HEK293T (cell line): ENCODE data around the gene SZT2.

Experiments used
- CTCF ChIA-PET: fragments of 350-600 bp; formaldehyde crosslinking; extraction: SDS; loops from one replicate; lab custom pipeline; 2021; ENCODE audit warnings: antibody characterized with exemption, inconsistent platforms; lab: Yijun Ruan, JAX
- POLR2A ChIA-PET: fragments of 350-600 bp; formaldehyde crosslinking; extraction: SDS; loops from one replicate; lab custom pipeline; 2020; ENCODE audit warnings: antibody characterized with exemption, inconsistent platforms; lab: Yijun Ruan, JAX
- DNase-seq: peaks from one replicate; pipeline ENCODE4 v3.0.0; 2012; ENCODE audit warnings: mixed read lengths; ENCODE audit errors: extremely low spot score
- ARNT ChIP-seq: fragments of 450-650 bp; IDR thresholded peaks from 2 replicates; pipeline ENCODE4 v1.6.1; 2017; ENCODE audit warnings: mild to moderate bottlenecking
- BHLHE40 ChIP-seq: fragments of 450-650 bp; IDR thresholded peaks from 2 replicates; pipeline ENCODE4 v1.6.1; 2016; ENCODE audit warnings: mild to moderate bottlenecking, moderate library complexity, borderline replicate concordance
- CTBP1 ChIP-seq: fragments of 450-650 bp; IDR thresholded peaks from 2 replicates; pipeline ENCODE4 v1.6.1; 2016; ENCODE audit warnings: borderline replicate concordance
- ELF4 ChIP-seq: fragments of 450-650 bp; IDR thresholded peaks from 2 replicates; pipeline ENCODE4 v1.6.1; 2017; ENCODE audit warnings: antibody characterized with exemption
- FOXA1 ChIP-seq: fragments of 450-650 bp; IDR thresholded peaks from 2 replicates; pipeline ENCODE4 v1.6.1; 2016; ENCODE audit warnings: mild to moderate bottlenecking
- FOXK2 ChIP-seq: fragments of 450-650 bp; IDR thresholded peaks from 2 replicates; pipeline ENCODE4 v1.6.1; 2016; ENCODE audit warnings: mild to moderate bottlenecking
- FOXM1 ChIP-seq: fragments of 450-650 bp; IDR thresholded peaks from 2 replicates; pipeline ENCODE4 v1.6.1; 2017; ENCODE audit warnings: mild to moderate bottlenecking, borderline replicate concordance
- HDGF ChIP-seq: fragments of 450-650 bp; IDR thresholded peaks from 2 replicates; pipeline ENCODE4 v1.6.1; 2017; ENCODE audit warnings: antibody characterized with exemption, borderline replicate concordance
- L3MBTL2 ChIP-seq: fragments of 450-650 bp; conservative IDR thresholded peaks from 2 replicates; pipeline ENCODE4 v1.6.1; 2016; ENCODE audit warnings: mild to moderate bottlenecking
- LEF1 ChIP-seq: fragments of 450-650 bp; IDR thresholded peaks from 2 replicates; pipeline ENCODE4 v1.6.1; 2017; ENCODE audit warnings: mild to moderate bottlenecking, borderline replicate concordance
- NFRKB ChIP-seq: fragments of 450-650 bp; IDR thresholded peaks from 2 replicates; pipeline ENCODE4 v1.6.1; 2016; ENCODE audit warnings: mild to moderate bottlenecking, moderate library complexity
- SP1 ChIP-seq: fragments of 450-650 bp; IDR thresholded peaks from 2 replicates; pipeline ENCODE4 v1.6.1; 2017
- SUZ12 ChIP-seq: fragments of 450-650 bp; IDR thresholded peaks from 2 replicates; pipeline ENCODE4 v1.6.1; 2016; ENCODE audit warnings: mild to moderate bottlenecking
- TARDBP ChIP-seq: fragments of 450-650 bp; IDR thresholded peaks from 2 replicates; pipeline ENCODE4 v1.6.1; 2016
- ZNF384 ChIP-seq: fragments of 450-650 bp; IDR thresholded peaks from 2 replicates; pipeline ENCODE4 v1.6.1; 2016
- TF ChIP-seq, protein P1 (sequence below): fragments of 450-650 bp; IDR thresholded peaks from 2 replicates; pipeline ENCODE4 v1.6.1; 2016

The SZT2 gene

DNA sequence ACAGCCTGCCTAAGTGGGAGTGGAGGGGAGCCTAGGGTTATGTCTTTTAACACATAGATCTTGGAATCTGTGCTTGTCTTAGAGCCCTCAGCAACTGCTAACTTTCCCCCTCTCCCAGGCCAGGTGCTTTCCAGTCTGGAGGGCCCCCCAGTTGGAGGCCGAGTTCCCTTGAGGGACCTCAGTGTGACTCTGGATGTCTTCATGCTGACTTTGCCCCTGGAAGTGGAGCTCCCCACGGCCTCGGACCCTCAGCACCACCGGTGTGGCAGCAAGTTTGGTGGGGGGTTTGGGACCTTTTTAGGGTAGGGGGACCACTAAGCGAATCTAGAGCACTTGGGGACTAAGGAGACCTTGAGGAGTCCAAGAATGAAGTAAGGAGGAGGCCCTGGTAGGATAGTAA is 41.1 kb downstream of the SZT2 start:
- ChIA-PET POLR2A (interaction anchor here (1.3 kb wide), 1 partner anchor 23 kb away, joined by 5 read pairs; no protein-coding TSS in a partner anchor), CTCF (no interaction called here)
- TF ChIP-seq ZNF384 = no peak
- TF ChIP-seq L3MBTL2 = no peak
- TF ChIP-seq NFRKB = no peak
- TF ChIP-seq LEF1 = no peak
- TF ChIP-seq FOXA1 = no peak
- TF ChIP-seq CTBP1 = no peak
- TF ChIP-seq, protein P1, sequence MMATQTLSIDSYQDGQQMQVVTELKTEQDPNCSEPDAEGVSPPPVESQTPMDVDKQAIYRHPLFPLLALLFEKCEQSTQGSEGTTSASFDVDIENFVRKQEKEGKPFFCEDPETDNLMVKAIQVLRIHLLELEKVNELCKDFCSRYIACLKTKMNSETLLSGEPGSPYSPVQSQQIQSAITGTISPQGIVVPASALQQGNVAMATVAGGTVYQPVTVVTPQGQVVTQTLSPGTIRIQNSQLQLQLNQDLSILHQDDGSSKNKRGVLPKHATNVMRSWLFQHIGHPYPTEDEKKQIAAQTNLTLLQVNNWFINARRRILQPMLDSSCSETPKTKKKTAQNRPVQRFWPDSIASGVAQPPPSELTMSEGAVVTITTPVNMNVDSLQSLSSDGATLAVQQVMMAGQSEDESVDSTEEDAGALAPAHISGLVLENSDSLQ = no peak
- no peak for TF ChIP-seq SUZ12
- TF ChIP-seq SP1 = no peak
- TF ChIP-seq ELF4 = no peak
- TF ChIP-seq HDGF = no peak
- no peak for DNase-seq

DNA sequence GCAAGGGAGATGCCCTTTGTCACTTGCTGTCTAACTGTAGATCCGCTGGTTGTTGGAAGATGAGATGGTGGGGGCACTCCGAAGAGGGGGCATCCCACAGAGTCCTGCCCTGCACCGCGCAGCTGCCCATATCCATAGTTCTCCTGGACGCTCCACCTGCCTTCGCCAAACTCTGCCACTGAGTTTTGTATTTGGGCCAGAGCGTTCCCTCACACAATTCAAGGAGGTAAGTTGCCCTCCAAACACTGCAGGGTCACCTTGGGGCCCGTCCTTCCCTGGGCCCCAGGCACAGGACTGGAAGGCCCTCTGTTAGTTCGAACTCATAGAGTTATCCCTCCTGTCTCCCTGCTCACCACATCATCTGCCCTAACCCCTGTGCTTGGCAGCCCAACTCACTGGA is 42.0 kb downstream of the SZT2 start:
- POLR2A ChIA-PET = no interaction called here
- CTCF ChIA-PET = no interaction called here
- TF ChIP-seq BHLHE40 = no peak
- no peak for TF ChIP-seq FOXM1
- TF ChIP-seq L3MBTL2 = no peak
- TF ChIP-seq ARNT = no peak
- TF ChIP-seq HDGF = no peak
- TF ChIP-seq SUZ12 = no peak
- no peak for TF ChIP-seq LEF1
- TF ChIP-seq, protein P1 = no peak
- no peak for TF ChIP-seq TARDBP
- DNase-seq = no peak

DNA sequence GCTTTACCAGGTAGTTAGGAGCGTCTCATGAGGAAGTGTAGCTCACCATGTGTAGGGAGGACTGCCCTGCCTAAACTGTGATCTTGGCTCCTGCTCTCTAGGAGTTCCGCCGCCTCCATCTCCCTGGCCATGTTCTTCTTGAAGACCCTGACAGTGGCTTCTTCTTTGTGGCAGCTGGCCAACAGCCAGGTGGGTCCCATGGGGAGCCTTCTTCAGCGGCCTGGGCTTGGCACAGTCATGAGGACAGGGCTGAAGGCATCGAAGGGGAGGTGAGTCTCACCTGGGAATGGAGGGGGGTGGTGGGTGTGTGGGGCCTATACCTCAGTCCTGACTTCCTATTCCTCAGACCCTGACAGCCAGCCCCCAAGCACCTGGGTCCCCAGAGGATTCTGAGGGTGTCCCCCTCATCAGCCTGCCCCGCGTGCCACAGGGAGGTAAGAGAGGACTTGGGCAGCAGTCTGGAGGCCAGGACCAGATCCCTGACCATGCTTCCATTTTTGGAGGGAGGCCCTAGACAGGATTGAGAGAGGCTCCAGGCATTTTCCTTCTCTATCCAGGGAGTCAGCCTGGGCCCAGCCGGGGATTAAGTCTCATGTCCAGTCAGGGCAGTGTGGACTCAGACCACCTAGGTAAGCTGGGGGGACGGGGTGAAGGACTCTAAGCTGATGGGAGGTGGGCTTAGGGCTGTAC is 42.6 kb downstream of the SZT2 start:
- TF ChIP-seq, protein P1 = no peak
- TF ChIP-seq HDGF = no peak
- TF ChIP-seq FOXK2 = no peak
- no peak for TF ChIP-seq TARDBP
- no peak for TF ChIP-seq LEF1
- TF ChIP-seq FOXA1 = no peak
- no peak for TF ChIP-seq SP1
- TF ChIP-seq SUZ12 = no peak
- no peak for TF ChIP-seq CTBP1
- no peak for TF ChIP-seq L3MBTL2
- TF ChIP-seq BHLHE40 = no peak
- TF ChIP-seq ZNF384 = no peak
- POLR2A ChIA-PET = no interaction called here
- DNase-seq = no peak
- CTCF ChIA-PET = no interaction called here

DNA sequence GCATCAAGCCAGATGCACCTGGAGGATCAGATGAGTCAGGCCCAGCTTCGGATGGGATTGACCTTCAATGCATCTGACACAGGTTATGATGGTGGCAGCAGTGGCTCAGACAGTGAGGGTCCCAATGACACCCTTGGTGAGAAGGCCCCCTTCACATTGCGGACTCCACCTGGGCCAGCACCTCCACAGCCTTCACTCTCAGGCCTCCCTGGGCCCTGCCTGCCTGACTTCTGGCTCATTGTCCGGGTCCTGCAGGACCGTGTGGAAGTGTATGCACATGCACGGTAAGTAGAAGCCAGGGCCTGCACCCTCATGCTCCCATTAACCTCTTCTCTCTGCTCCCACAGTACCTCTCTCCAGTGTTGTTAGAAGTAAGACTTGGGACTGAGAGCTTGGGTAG is 43.2 kb downstream of the SZT2 start:
- no peak for DNase-seq
- POLR2A ChIA-PET = no interaction called here
- CTCF ChIA-PET = no interaction called here
- TF ChIP-seq BHLHE40 (no peak), LEF1 (no peak), NFRKB (no peak), FOXK2 (no peak), ELF4 (no peak), FOXM1 (no peak), CTBP1 (no peak), FOXA1 (no peak), SP1 (no peak)
- TF ChIP-seq, protein P1 = no peak

DNA sequence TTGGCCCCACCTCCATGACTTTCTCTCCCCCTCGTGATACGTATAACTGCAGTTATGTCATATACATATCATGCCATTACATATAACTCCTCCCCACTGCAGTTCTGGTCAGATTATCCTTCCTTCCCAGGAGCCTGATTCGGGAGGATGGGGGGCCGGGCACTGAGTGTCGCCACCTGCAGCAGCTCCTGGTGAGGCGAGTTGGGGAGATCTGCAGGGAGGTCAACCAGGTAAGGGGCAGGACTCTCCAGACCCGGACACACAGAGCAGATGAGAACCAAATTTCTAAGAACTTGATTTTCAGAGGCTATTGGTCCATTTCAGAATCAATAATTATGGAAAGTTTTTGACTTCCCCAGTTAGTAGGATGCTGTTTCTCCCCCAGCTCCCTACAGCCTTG is 44.6 kb downstream of the SZT2 start:
- ChIA-PET CTCF (no interaction called here), POLR2A (interaction anchor here (1.1 kb wide), 1 partner anchor 28 kb away, joined by 3 read pairs; no protein-coding TSS in a partner anchor)
- TF ChIP-seq ZNF384 = no peak
- no peak for TF ChIP-seq ARNT
- no peak for TF ChIP-seq SP1
- no peak for TF ChIP-seq NFRKB
- TF ChIP-seq, protein P1 = no peak
- no peak for TF ChIP-seq HDGF
- TF ChIP-seq LEF1 = no peak
- no peak for TF ChIP-seq FOXK2
- TF ChIP-seq FOXA1 = no peak
- no peak for TF ChIP-seq CTBP1
- no peak for TF ChIP-seq ELF4
- DNase-seq = no peak
